HG03457 (cell line): ENCODE measurements around the gene TRAF3IP1.

Experiments
- ATAC-seq: cut with Tn5 transposase; IDR thresholded peaks from one replicate; pipeline ENCODE4 v1.9.1; 2021; ENCODE audit warnings: moderate number of reproducible peaks; ENCODE audit not compliant: unreplicated experiment

TRAF3IP1 gene

GRCh38 chr2:238287737-238288649 lies 32.3 kb upstream of the TRAF3IP1 start, which contains the start of gene PER2:
TSS of gene PER2 (minus strand) at chr2:238288610. CDS start at chr2:238277936, 10,674 bp downstream.
- ATAC-seq: peak; percentile 16

GRCh38 chr2:238288650-238289573 lies 31.4 kb upstream of the TRAF3IP1 start:
- ATAC-seq: peak; percentile 88

- no peak for ATAC-seq
Observed at GRCh38 chr2:238289574-238289973, 30.7 kb upstream of the TRAF3IP1 start.

GRCh38 chr2:238290091-238290509 lies 30.2 kb upstream of the TRAF3IP1 start:
- no peak for ATAC-seq

GRCh38 chr2:238290715-238291549 lies 29.4 kb upstream of the TRAF3IP1 start:
- no peak for ATAC-seq

- no peak for ATAC-seq
Observed at GRCh38 chr2:238291550-238292281, 28.6 kb upstream of the TRAF3IP1 start.

- no peak for ATAC-seq
Observed at GRCh38 chr2:238294046-238294392, 26.3 kb upstream of the TRAF3IP1 start.

- ATAC-seq: no peak
Observed at GRCh38 chr2:238294393-238295143, 25.8 kb upstream of the TRAF3IP1 start.

GRCh38 chr2:238295144-238296112 lies 24.9 kb upstream of the TRAF3IP1 start:
- ATAC-seq: no peak

GRCh38 chr2:238296638-238297457 lies 23.5 kb upstream of the TRAF3IP1 start:
- no peak for ATAC-seq

GRCh38 chr2:238299803-238300202 lies 20.5 kb upstream of the TRAF3IP1 start:
- ATAC-seq: no peak

- no peak for ATAC-seq
Observed at GRCh38 chr2:238302087-238302486, 18.2 kb upstream of the TRAF3IP1 start.

GRCh38 chr2:238302751-238303150 lies 17.6 kb upstream of the TRAF3IP1 start:
- ATAC-seq: no peak

GRCh38 chr2:238304116-238304515 lies 16.2 kb upstream of the TRAF3IP1 start:
- ATAC-seq: no peak

GRCh38 chr2:238305092-238305862 lies 15.0 kb upstream of the TRAF3IP1 start:
- no peak for ATAC-seq

- no peak for ATAC-seq
Observed at GRCh38 chr2:238305965-238306671, 14.2 kb upstream of the TRAF3IP1 start.
